ENCODE results near the gene TEAD3. TPM values are rescaled to one million over a fixed set of nuclear protein-coding genes. Genes with fewer than 3 reads are reported as not detected.

The TEAD3 gene
- total and polyA plus RNA-seq, 10 of the 15 experiments (the other 5 are each of a cell fraction or from before 2014, with no cell fraction given), result 0.02 to 0.28 (median 0.18) TPM; not detected in 5

- Histone ChIP-seq H3K36me3 (ENCODE audit: control insufficient read depth in 2 of 2, insufficient read depth in 2 of 2, low read length in 1 of 2) (peaks cover 2 to 7% of the 10 kb centered on the region in 2 experiments; a peak in 2 of 4 replicates), H3K4me2 (ENCODE audit: control insufficient read depth, insufficient read depth) (no peak overlapping the region), H3K4me1 (ENCODE audit: control insufficient read depth, insufficient read depth, low read length) (no peaks in the 10 kb centered on the region), H3K27me3 (replicated peaks in 1 of 2; ENCODE audit: control insufficient read depth in 2 of 2, insufficient read depth in 2 of 2, low read length in 1 of 2) (no peaks in the 10 kb centered on the region; a peak in 1 of 4 replicates), H3K79me2 (ENCODE audit: control insufficient read depth, insufficient read depth, low read length) (no peaks in the 10 kb centered on the region), H3K4me3 (no peak overlapping the region), H4K20me1 (ENCODE audit: control insufficient read depth, insufficient read depth) (no peaks in the 10 kb centered on the region), H3K9me3 (replicated peaks; ENCODE audit: control insufficient read depth, insufficient read depth, low read length) (no peaks in the 10 kb centered on the region), H3K9ac (ENCODE audit: control insufficient read depth, insufficient read depth, low read length) (no peak overlapping the region), H3K27ac (ENCODE audit: control insufficient read depth, insufficient read depth) (no peak overlapping the region), H2AFZ (ENCODE audit: control insufficient read depth, low read depth, low read length) (no peak overlapping the region)
- BruUV-seq (replicated peaks), result no TSS peak
- ChIA-PET RAD21 (ENCODE audit: unreplicated experiment) (no interaction called here), CTCF (interaction anchor here (0.6 kb wide), 1 partner anchor 133 kb away, joined by 4 read pairs; no protein-coding TSS in a partner anchor), POLR2A (interaction anchor here (1.0 kb wide), 1 partner anchor 9 kb away, joined by 3 read pairs; the partner anchor contains the start of gene RPL10A), SMC1A (ENCODE audit: uncharacterized antibody, unreplicated experiment) (no interaction called here)
- WGBS (ENCODE audit: insufficient coverage, insufficient replicate concordance, low lambda C conversion rate, missing lambda C conversion rate), result 79% methylated on average over 8 of the region's 8 CpGs
- intact Hi-C loops (cut with micrococcal nuclease; ENCODE audit: unreplicated experiment) (no loop called here), in situ Hi-C loops (cut with MboI) (no loop called here)
- DNase-seq (ENCODE audit: low read depth, low spot score), result no peak
- FAIRE-seq, result no peak
- no peak for TF ChIP-seq ZNF622 (IDR thresholded peaks at IDR 0.05)
- no peak for ATAC-seq
Measured at GRCh38 chr6:35477028-35477427, 19.9 kb downstream of the TEAD3 start.

- ChIA-PET CTCF (interaction anchor here (0.5 kb wide), 1 partner anchor 1160 kb away, joined by 3 read pairs; no protein-coding TSS in a partner anchor), RAD21 (ENCODE audit: unreplicated experiment) (no interaction called here), SMC1A (ENCODE audit: uncharacterized antibody, unreplicated experiment) (no interaction called here), POLR2A (interaction anchor here (0.6 kb wide), 1 partner anchor 208 kb away, joined by 6 read pairs; no protein-coding TSS in a partner anchor)
- Histone ChIP-seq H3K36me3 (ENCODE audit: control insufficient read depth in 2 of 2, insufficient read depth in 2 of 2, low read length in 1 of 2) (peaks cover 6 to 9% of the 10 kb centered on the region in 2 experiments; a peak in 3 of 4 replicates), H2AFZ (ENCODE audit: control insufficient read depth, low read depth, low read length) (no peak overlapping the region), H3K4me3 (no peak overlapping the region), H3K4me2 (ENCODE audit: control insufficient read depth, insufficient read depth) (no peak overlapping the region), H3K27ac (ENCODE audit: control insufficient read depth, insufficient read depth) (no peak overlapping the region), H3K4me1 (ENCODE audit: control insufficient read depth, insufficient read depth, low read length) (no peaks in the 10 kb centered on the region), H3K27me3 (replicated peaks in 1 of 2; ENCODE audit: control insufficient read depth in 2 of 2, insufficient read depth in 2 of 2, low read length in 1 of 2) (no peaks in the 10 kb centered on the region; a peak in 1 of 4 replicates), H3K9me3 (replicated peaks; ENCODE audit: control insufficient read depth, insufficient read depth, low read length) (no peaks in the 10 kb centered on the region), H3K9ac (ENCODE audit: control insufficient read depth, insufficient read depth, low read length) (no peak overlapping the region), H4K20me1 (ENCODE audit: control insufficient read depth, insufficient read depth) (no peaks in the 10 kb centered on the region), H3K79me2 (ENCODE audit: control insufficient read depth, insufficient read depth, low read length) (peaks cover 6% of the 10 kb centered on the region)
- ATAC-seq (no peak), FAIRE-seq (no peak), DNase-seq (ENCODE audit: low read depth, low spot score) (no peak)
- intact Hi-C loops (cut with micrococcal nuclease; ENCODE audit: unreplicated experiment) (no loop called here), in situ Hi-C loops (cut with MboI) (no loop called here)
- WGBS (ENCODE audit: insufficient coverage, insufficient replicate concordance, low lambda C conversion rate, missing lambda C conversion rate), result 77% methylated on average over 14 of the region's 14 CpGs
- no TSS peak for BruUV-seq (replicated peaks)
- TF ChIP-seq IRF5 (IDR thresholded peaks at IDR 0.05; ENCODE audit: borderline replicate concordance) (no peak), SMC3 (IDR thresholded peaks at IDR 0.05; ENCODE audit: borderline replicate concordance, low read length) (no peak), ZNF274 (IDR thresholded peaks at IDR 0.05; ENCODE audit: insufficient read depth, insufficient read length) (no peak), MTA2 (IDR thresholded peaks at IDR 0.05; ENCODE audit: low read depth) (no peak), E4F1 (IDR thresholded peaks at IDR 0.05; ENCODE audit: borderline replicate concordance, partially characterized antibody) (no peak), E2F8 (IDR thresholded peaks at IDR 0.05; ENCODE audit: low read depth, partially characterized antibody) (no peak), LARP7 (IDR thresholded peaks at IDR 0.05) (no peak), ESRRA (IDR thresholded peaks at IDR 0.05; ENCODE audit: low read length) (no peak), ZBED1 (IDR thresholded peaks at IDR 0.05; ENCODE audit: borderline replicate concordance) (no peak)
Measured at GRCh38 chr6:35476004-35476403, 20.9 kb downstream of the TEAD3 start.

Data from GM12878 (cell line).